ENCODE measurements around the gene NANOS2.

DNA sequence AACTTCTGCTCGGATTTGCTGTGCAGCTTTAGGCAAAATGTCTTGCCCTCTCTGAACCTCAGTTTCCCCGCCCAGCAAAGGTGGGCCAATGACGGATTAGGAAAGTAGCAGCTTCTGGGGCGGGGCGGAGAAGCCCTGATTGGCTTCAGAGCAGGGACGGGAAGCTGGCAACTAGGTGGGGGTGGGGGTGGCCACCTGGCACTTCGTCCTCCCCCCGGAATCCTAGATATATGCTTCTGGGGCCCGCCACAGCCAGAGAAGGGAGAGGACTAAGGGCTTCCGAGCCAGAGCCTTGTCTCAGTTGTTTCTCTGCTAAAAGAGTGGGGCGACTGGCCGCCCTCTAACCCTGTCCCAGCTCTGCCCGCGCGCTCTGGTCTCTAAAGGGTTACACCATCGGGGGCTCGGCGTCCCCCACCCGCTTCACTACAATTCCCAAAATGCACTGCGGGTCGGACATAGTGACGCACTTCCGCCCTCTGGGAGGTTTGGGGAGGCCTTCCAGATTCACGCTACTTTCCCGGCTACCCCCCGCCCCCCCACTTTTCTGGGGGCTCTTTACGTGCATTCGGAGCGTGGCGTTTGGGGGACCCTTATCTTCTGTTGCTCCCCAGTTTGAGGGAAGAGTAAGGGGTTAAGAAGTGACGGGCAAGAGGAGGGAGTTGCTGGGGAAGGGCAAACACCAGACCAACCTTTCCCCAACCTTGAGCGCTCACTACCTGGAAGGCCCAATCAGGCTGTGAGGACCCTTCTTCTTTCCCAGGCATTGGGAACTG lies 28.0 kb downstream of the NANOS2 start:
- TF ChIP-seq, protein P1, sequence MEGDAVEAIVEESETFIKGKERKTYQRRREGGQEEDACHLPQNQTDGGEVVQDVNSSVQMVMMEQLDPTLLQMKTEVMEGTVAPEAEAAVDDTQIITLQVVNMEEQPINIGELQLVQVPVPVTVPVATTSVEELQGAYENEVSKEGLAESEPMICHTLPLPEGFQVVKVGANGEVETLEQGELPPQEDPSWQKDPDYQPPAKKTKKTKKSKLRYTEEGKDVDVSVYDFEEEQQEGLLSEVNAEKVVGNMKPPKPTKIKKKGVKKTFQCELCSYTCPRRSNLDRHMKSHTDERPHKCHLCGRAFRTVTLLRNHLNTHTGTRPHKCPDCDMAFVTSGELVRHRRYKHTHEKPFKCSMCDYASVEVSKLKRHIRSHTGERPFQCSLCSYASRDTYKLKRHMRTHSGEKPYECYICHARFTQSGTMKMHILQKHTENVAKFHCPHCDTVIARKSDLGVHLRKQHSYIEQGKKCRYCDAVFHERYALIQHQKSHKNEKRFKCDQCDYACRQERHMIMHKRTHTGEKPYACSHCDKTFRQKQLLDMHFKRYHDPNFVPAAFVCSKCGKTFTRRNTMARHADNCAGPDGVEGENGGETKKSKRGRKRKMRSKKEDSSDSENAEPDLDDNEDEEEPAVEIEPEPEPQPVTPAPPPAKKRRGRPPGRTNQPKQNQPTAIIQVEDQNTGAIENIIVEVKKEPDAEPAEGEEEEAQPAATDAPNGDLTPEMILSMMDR (IDR thresholded peaks at IDR 0.05) = no peak
- peak in 1 of 2 donors; percentile 43 for TF ChIP-seq POLR2A (IDR thresholded peaks at IDR 0.05)

Data from suprapubic skin (tissue), 3 donors.